Liver (tissue), 9 donors: Measurements from ENCODE around the gene CHST3. TPM values are rescaled to one million over a fixed set of nuclear protein-coding genes. Genes with fewer than 3 reads are reported as not detected.

Source experiments
- DNase-seq: peaks from one replicate; pipeline ENCODE4 v3.0.0-alpha.2; 2017; ENCODE audit warnings: low spot score
- H3K27ac ChIP-seq, 2 donors: one replicate each; pipeline ENCODE4 v1.7.0; 2013; ENCODE audit warnings: inconsistent platforms in 2 of 2, low read length in 2 of 2, control low read depth in 1 of 2, low read depth in 1 of 2, mild to moderate bottlenecking in 1 of 2
- H3K27me3 ChIP-seq, 4 donors: one replicate each; pipeline versions ENCODE4 v1.6.1 to v1.7.0; 2013; ENCODE audit warnings: low read length in 3 of 4, inconsistent platforms in 1 of 4, mild to moderate bottlenecking in 1 of 4, moderate library complexity in 1 of 4; ENCODE audit not compliant: control insufficient read depth in 4 of 4, insufficient read depth in 4 of 4
- H3K36me3 ChIP-seq, 4 donors: one replicate each; pipeline versions ENCODE4 v1.6.1 to v1.7.0; 2013; ENCODE audit warnings: low read length in 3 of 4, mild to moderate bottlenecking in 3 of 4, low read depth in 1 of 4, moderate library complexity in 1 of 4; ENCODE audit not compliant: control insufficient read depth in 4 of 4, insufficient read depth in 3 of 4
- H3K4me1 ChIP-seq, 4 donors: one replicate each; pipeline versions ENCODE4 v1.6.1 to v1.7.0; 2013; ENCODE audit warnings: low read length in 3 of 4, mild to moderate bottlenecking in 3 of 4, moderate library complexity in 1 of 4; ENCODE audit not compliant: control insufficient read depth in 4 of 4, insufficient read depth in 4 of 4
- H3K4me3 ChIP-seq, 3 donors: one replicate each; pipeline versions ENCODE4 v1.6.1 to v1.7.0; 2013; ENCODE audit warnings: low read length in 3 of 3, control low read depth in 1 of 3, low read depth in 1 of 3, mild to moderate bottlenecking in 1 of 3
- H3K9ac ChIP-seq, 2 donors: one replicate each; pipeline ENCODE4 v1.7.0; 2013; ENCODE audit warnings: low read length in 2 of 2, mild to moderate bottlenecking in 2 of 2, moderate library complexity in 2 of 2, control low read depth in 1 of 2, low read depth in 1 of 2
- H3K9me3 ChIP-seq, 4 donors: one replicate each; pipeline versions ENCODE4 v1.6.1 to v1.7.0; 2013; ENCODE audit warnings: low read length in 3 of 4; ENCODE audit not compliant: control insufficient read depth in 4 of 4
- EGR1 ChIP-seq, 2 donors: IDR thresholded peaks; 2 replicates each; pipeline ENCODE4 v1.6.1; 2016 to 2018; ENCODE audit warnings: antibody characterized with exemption in 2 of 2, low read depth in 2 of 2
- FOXA1 ChIP-seq: IDR thresholded peaks from 2 replicates; pipeline ENCODE4 v1.6.1; 2016; ENCODE audit warnings: antibody characterized with exemption
- FOXA2 ChIP-seq: IDR thresholded peaks from 2 replicates; pipeline ENCODE4 v1.6.1; 2016; ENCODE audit warnings: antibody characterized with exemption
- GABPA ChIP-seq, 2 donors: IDR thresholded peaks in 1 of 2; conservative IDR thresholded peaks in 1 of 2; 2 replicates each; pipeline ENCODE4 v1.6.1; 2016; ENCODE audit warnings: antibody characterized with exemption in 2 of 2, mild to moderate bottlenecking in 1 of 2, moderate library complexity in 1 of 2
- HNF4G ChIP-seq: IDR thresholded peaks from 2 replicates; pipeline ENCODE4 v1.6.1; 2016; ENCODE audit warnings: antibody characterized with exemption
- JUND ChIP-seq, 2 donors: IDR thresholded peaks; 2 replicates each; pipeline ENCODE4 v1.6.1; 2016; ENCODE audit warnings: antibody characterized with exemption in 2 of 2
- NR2F2 ChIP-seq: IDR thresholded peaks from 2 replicates; pipeline ENCODE4 v1.6.1; 2016; ENCODE audit warnings: antibody characterized with exemption
- RAD21 ChIP-seq, 2 donors: IDR thresholded peaks; 2 replicates each; pipeline ENCODE4 v1.6.1; 2016; ENCODE audit warnings: antibody characterized with exemption in 2 of 2, mild to moderate bottlenecking in 2 of 2
- RXRA ChIP-seq, 2 donors: IDR thresholded peaks; 2 replicates each; pipeline ENCODE4 v1.6.1; 2017 to 2018; ENCODE audit warnings: antibody characterized with exemption in 2 of 2, mild to moderate bottlenecking in 1 of 2
- TAF1 ChIP-seq: conservative IDR thresholded peaks from 2 replicates; pipeline ENCODE4 v1.6.1; 2016; ENCODE audit warnings: antibody characterized with exemption, mild to moderate bottlenecking
- YY1 ChIP-seq: IDR thresholded peaks from 2 replicates; pipeline ENCODE4 v1.6.1; 2016; ENCODE audit warnings: antibody characterized with exemption, mild to moderate bottlenecking
- WGBS: extraction: QIAGEN DNeasy Blood & Tissue Kit; methylation state at CpG from one replicate; pipeline ENCODE4 v1.1.7; 2013; 5-methylcytosine and 5-hydroxymethylcytosine counted together
- polyA plus RNA-seq, 2 donors: library from polyadenylated mRNA; stranded (reverse) in 1 of 2; unstranded in 1 of 2; fragments of 200-250 nt in 1 of 2; fragments of >200 nt in 1 of 2; fragmentation: Nextera tagmentation in 1 of 2; extraction: Ambion mirVana in 1 of 2; gene quantifications; one replicate each; pipeline versions ENCODE4 v1.2.1 to v1.2.3, GENCODE V29; 2013 to 2015
- total RNA-seq, 2 donors: library from RNA; depleted of rRNA; stranded (reverse); fragments of >200 nt; gene quantifications; one replicate each; pipeline ENCODE4 v1.2.3, GENCODE V29; 2014
- TF ChIP-seq, protein P1 (sequence below): IDR thresholded peaks from 2 replicates; pipeline ENCODE4 v1.6.1; 2016; ENCODE audit warnings: antibody characterized with exemption, mild to moderate bottlenecking
- TF ChIP-seq, protein P2 (sequence below): IDR thresholded peaks from 2 replicates; pipeline ENCODE4 v1.6.1; 2016; ENCODE audit warnings: antibody characterized with exemption
- TF ChIP-seq, protein P3 (sequence below): IDR thresholded peaks from 2 replicates; pipeline ENCODE4 v1.6.1; 2016; ENCODE audit warnings: antibody characterized with exemption
- TF ChIP-seq, protein P4 (sequence below): IDR thresholded peaks from 2 replicates; pipeline ENCODE4 v1.6.1; 2016; ENCODE audit warnings: antibody characterized with exemption
- TF ChIP-seq, protein P5 (sequence below): fragments of 150-350 bp; IDR thresholded peaks from 2 replicates; pipeline ENCODE4 v1.5.1; 2017; ENCODE audit warnings: improper control_type of control experiment, low read depth, low read length; ENCODE audit not compliant: missing input control
- donor health status: healthy.
- donor health status: healthy.
- donor health status: healthy.
- donor health status: healthy.
- donor health status: healthy.

Gene CHST3
- total and polyA plus RNA-seq, 4 donors, result 0.29 to 4.3 (median 1.5) TPM

DNA sequence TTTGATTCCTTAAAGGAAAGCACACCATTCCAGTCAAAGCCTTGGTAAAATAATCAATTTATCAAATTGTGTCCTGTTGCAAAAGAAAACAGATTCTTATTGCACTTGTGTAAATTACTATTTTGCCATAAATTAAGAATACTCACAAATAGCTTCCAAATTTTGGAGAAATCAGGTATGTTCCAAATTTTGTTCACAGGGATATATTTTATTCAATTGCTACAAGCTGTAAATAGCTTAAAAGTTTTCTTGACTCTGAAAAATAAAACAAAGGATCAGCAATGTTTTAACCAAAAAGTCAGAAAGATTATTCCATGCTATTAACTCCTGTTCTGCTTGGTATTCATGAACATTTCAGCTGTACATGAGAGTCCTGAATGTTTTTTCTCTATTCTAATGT lies 47.4 kb upstream of the CHST3 start:
- Histone ChIP-seq H3K9ac (no peak overlapping the region), H3K4me3 (no peak overlapping the region), H3K4me1 (no peaks in the 10 kb centered on the region), H3K27ac (no peak overlapping the region), H3K9me3 (no peaks in the 10 kb centered on the region), H3K27me3 (no peaks in the 10 kb centered on the region), H3K36me3 (no peaks in the 10 kb centered on the region)
- TF ChIP-seq YY1 (no peak), TAF1 (no peak), FOXA1 (no peak), RAD21 (IDR thresholded peaks at IDR 0.05) (no peak), GABPA (IDR thresholded peaks at IDR 0.05 in 1 of 2, conservative IDR thresholded peaks at IDR 0.05 in 1 of 2) (no peak), NR2F2 (no peak), RXRA (IDR thresholded peaks at IDR 0.05) (no peak)
- TF ChIP-seq, protein P1, sequence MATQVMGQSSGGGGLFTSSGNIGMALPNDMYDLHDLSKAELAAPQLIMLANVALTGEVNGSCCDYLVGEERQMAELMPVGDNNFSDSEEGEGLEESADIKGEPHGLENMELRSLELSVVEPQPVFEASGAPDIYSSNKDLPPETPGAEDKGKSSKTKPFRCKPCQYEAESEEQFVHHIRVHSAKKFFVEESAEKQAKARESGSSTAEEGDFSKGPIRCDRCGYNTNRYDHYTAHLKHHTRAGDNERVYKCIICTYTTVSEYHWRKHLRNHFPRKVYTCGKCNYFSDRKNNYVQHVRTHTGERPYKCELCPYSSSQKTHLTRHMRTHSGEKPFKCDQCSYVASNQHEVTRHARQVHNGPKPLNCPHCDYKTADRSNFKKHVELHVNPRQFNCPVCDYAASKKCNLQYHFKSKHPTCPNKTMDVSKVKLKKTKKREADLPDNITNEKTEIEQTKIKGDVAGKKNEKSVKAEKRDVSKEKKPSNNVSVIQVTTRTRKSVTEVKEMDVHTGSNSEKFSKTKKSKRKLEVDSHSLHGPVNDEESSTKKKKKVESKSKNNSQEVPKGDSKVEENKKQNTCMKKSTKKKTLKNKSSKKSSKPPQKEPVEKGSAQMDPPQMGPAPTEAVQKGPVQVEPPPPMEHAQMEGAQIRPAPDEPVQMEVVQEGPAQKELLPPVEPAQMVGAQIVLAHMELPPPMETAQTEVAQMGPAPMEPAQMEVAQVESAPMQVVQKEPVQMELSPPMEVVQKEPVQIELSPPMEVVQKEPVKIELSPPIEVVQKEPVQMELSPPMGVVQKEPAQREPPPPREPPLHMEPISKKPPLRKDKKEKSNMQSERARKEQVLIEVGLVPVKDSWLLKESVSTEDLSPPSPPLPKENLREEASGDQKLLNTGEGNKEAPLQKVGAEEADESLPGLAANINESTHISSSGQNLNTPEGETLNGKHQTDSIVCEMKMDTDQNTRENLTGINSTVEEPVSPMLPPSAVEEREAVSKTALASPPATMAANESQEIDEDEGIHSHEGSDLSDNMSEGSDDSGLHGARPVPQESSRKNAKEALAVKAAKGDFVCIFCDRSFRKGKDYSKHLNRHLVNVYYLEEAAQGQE, result no peak
- TF ChIP-seq, protein P2, sequence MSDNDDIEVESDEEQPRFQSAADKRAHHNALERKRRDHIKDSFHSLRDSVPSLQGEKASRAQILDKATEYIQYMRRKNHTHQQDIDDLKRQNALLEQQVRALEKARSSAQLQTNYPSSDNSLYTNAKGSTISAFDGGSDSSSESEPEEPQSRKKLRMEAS, result no peak
- TF ChIP-seq, protein P3, sequence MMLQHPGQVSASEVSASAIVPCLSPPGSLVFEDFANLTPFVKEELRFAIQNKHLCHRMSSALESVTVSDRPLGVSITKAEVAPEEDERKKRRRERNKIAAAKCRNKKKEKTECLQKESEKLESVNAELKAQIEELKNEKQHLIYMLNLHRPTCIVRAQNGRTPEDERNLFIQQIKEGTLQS, result no peak
- DNase-seq, result no peak

DNA sequence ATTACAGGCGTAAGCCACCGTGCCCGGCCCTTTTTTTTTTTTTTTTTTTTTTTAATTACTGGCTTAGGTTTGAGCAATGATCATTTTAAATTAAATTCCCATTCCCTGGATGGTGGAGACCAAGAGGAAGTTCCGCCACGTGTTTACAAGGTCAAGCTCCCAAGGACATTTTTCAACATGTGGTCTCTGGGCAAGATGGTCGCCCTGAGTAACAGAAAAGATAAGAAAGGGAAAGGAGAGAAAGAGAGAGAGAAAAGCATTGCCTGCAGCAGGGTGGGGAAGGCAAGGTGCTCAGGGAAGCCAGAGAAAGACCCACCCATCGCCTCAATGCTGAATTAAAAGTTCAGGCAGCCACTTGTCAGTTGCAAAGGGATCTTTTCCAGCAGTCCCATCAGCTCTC lies 45.2 kb upstream of the CHST3 start:
- Histone ChIP-seq H3K4me3 (no peak overlapping the region), H3K27ac (no peak overlapping the region), H3K9ac (no peak overlapping the region), H3K4me1 (no peaks in the 10 kb centered on the region), H3K27me3 (no peaks in the 10 kb centered on the region), H3K9me3 (no peaks in the 10 kb centered on the region), H3K36me3 (no peaks in the 10 kb centered on the region)
- TF ChIP-seq, protein P4, sequence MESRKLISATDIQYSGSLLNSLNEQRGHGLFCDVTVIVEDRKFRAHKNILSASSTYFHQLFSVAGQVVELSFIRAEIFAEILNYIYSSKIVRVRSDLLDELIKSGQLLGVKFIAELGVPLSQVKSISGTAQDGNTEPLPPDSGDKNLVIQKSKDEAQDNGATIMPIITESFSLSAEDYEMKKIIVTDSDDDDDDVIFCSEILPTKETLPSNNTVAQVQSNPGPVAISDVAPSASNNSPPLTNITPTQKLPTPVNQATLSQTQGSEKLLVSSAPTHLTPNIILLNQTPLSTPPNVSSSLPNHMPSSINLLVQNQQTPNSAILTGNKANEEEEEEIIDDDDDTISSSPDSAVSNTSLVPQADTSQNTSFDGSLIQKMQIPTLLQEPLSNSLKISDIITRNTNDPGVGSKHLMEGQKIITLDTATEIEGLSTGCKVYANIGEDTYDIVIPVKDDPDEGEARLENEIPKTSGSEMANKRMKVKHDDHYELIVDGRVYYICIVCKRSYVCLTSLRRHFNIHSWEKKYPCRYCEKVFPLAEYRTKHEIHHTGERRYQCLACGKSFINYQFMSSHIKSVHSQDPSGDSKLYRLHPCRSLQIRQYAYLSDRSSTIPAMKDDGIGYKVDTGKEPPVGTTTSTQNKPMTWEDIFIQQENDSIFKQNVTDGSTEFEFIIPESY, result no peak
- TF ChIP-seq, protein P3, result no peak
- no peak for TF ChIP-seq RAD21 (IDR thresholded peaks at IDR 0.05)
- no peak for TF ChIP-seq GABPA (IDR thresholded peaks at IDR 0.05 in 1 of 2, conservative IDR thresholded peaks at IDR 0.05 in 1 of 2)
- TF ChIP-seq EGR1 (IDR thresholded peaks at IDR 0.05; ENCODE audit: low read depth in 2 of 2), result no peak
- TF ChIP-seq FOXA2, result no peak
- TF ChIP-seq, protein P1, result no peak
- TF ChIP-seq, protein P2, result no peak
- no peak for TF ChIP-seq HNF4G
- TF ChIP-seq FOXA1, result no peak
- TF ChIP-seq JUND (IDR thresholded peaks at IDR 0.05), result no peak
- no peak for TF ChIP-seq YY1
- TF ChIP-seq NR2F2, result no peak
- TF ChIP-seq, protein P5, sequence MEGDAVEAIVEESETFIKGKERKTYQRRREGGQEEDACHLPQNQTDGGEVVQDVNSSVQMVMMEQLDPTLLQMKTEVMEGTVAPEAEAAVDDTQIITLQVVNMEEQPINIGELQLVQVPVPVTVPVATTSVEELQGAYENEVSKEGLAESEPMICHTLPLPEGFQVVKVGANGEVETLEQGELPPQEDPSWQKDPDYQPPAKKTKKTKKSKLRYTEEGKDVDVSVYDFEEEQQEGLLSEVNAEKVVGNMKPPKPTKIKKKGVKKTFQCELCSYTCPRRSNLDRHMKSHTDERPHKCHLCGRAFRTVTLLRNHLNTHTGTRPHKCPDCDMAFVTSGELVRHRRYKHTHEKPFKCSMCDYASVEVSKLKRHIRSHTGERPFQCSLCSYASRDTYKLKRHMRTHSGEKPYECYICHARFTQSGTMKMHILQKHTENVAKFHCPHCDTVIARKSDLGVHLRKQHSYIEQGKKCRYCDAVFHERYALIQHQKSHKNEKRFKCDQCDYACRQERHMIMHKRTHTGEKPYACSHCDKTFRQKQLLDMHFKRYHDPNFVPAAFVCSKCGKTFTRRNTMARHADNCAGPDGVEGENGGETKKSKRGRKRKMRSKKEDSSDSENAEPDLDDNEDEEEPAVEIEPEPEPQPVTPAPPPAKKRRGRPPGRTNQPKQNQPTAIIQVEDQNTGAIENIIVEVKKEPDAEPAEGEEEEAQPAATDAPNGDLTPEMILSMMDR, result no peak
- TF ChIP-seq TAF1, result no peak
- TF ChIP-seq RXRA (IDR thresholded peaks at IDR 0.05), result no peak
- DNase-seq, result no peak
- 77% methylated on average over 7 of the region's 7 CpGs for WGBS
